GM12892 (cell line): ENCODE data around the gene ASB6.

Experiments
- DNase-seq: peaks from one replicate; pipeline ENCODE4 v3.0.0; 2011; ENCODE audit not compliant: insufficient read length
- FAIRE-seq: peaks from 2 replicates; lab custom pipeline; 2011; peaks lifted over from hg19 to GRCh38; lab: Jason Lieb, UNC
- POLR2A ChIP-seq: IDR thresholded peaks from 2 replicates; pipeline ENCODE4 v1.6.1; 2011; ENCODE audit warnings: low read depth, low read length, control low read depth
- POLR2AphosphoS5 ChIP-seq: IDR thresholded peaks from 2 replicates; pipeline ENCODE4 v1.6.1; 2011; ENCODE audit warnings: low read depth, low read length, control low read depth
- TAF1 ChIP-seq: IDR thresholded peaks from 2 replicates; pipeline ENCODE4 v1.6.1; 2011; ENCODE audit warnings: low read depth, mild to moderate bottlenecking, control low read depth, low read length, borderline replicate concordance

The ASB6 gene

GRCh38 chr9:129676975-129677374 lies 35.0 kb upstream of the ASB6 start:
- TF ChIP-seq POLR2AphosphoS5, result no peak
- no peak for TF ChIP-seq POLR2A
- no peak for TF ChIP-seq TAF1
- DNase-seq (no peak), FAIRE-seq (no peak)

GRCh38 chr9:129676287-129676686 lies 34.3 kb upstream of the ASB6 start:
- no peak for FAIRE-seq
- no peak for TF ChIP-seq POLR2A
- DNase-seq, result no peak

DNA sequence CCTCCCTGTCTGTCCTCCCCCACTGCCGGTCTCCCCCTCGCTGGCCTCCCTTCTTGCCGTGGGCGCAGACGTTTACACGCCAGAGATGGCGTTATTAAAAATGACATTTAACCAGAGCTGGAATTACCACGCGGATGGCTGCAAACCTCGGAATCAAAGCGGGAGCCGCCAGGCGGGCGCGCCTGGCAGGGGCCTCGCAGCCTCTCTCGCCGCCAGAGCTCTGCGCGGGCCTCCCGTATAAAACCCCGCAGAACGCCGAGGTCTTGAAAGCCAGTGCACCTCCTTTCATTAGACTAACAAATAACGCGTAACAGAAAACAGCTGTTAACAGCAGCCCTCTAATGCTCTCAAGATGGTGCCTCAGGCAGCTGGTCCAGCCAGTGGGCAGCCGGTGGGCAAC lies 33.7 kb upstream of the ASB6 start:
- no peak for TF ChIP-seq TAF1
- no peak for TF ChIP-seq POLR2AphosphoS5
- TF ChIP-seq POLR2A, result no peak
- FAIRE-seq (no peak), DNase-seq (no peak)

DNA sequence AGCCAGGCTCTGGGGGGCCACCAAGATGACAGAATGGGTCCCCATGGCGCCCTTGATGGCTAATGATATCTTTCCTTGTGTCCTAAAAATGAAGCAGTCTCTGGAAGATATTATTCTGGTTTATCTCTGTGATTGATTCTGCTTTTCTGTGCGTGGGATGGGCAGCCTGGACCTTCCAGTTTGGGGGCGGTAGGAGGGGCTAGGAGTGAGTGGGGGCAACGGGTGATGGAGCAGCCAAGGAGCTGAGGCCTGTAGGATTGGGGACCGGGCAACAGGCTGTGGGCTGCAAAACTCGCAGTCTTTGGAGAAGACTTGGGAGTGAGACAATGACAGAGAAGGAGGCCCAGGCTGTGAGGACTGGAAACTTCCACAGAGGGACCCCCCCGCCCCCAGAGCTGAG lies 32.3 kb upstream of the ASB6 start:
- no peak for FAIRE-seq
- DNase-seq, result no peak
- TF ChIP-seq POLR2AphosphoS5 (no peak), TAF1 (no peak), POLR2A (no peak)

GRCh38 chr9:129673602-129674001 lies 31.7 kb upstream of the ASB6 start:
- DNase-seq, result no peak
- TF ChIP-seq POLR2AphosphoS5, result no peak
- TF ChIP-seq POLR2A, result no peak
- no peak for TF ChIP-seq TAF1
- FAIRE-seq, result no peak

- DNase-seq (no peak), FAIRE-seq (no peak)
- TF ChIP-seq TAF1, result no peak
- no peak for TF ChIP-seq POLR2AphosphoS5
- TF ChIP-seq POLR2A, result no peak
Observed at GRCh38 chr9:129672702-129673101, 30.8 kb upstream of the ASB6 start.

- no peak for FAIRE-seq
- DNase-seq, result no peak
- no peak for TF ChIP-seq TAF1
Observed at GRCh38 chr9:129671519-129671918, 29.6 kb upstream of the ASB6 start.

DNA sequence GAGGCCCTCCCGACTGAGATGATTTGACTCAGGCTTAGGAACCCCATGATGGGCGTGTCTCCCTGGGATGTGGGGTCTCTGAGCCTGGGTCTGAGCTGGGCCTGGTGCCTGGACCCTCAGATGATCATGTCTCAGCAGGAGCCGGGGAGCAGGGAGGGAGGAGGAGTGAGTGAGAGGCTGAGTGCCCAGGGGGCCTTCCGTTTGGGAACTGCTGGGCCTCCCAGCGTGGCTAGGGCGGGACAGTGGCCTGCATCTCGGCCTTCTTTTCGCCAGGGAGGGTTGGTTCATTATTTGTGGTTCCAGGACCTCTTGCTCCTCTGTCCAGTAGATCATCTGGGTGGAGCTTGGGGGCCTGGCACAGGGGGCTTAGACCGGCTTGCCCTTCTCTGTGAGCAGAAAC lies 29.1 kb upstream of the ASB6 start:
- DNase-seq, result no peak
- FAIRE-seq, result no peak
- no peak for TF ChIP-seq POLR2AphosphoS5
- TF ChIP-seq TAF1, result no peak
- no peak for TF ChIP-seq POLR2A

- DNase-seq, result no peak
- FAIRE-seq, result no peak
- TF ChIP-seq POLR2AphosphoS5 (no peak), TAF1 (no peak), POLR2A (no peak)
Observed at GRCh38 chr9:129669946-129670345, 28.0 kb upstream of the ASB6 start.

- no peak for FAIRE-seq
- DNase-seq, result no peak
- TF ChIP-seq POLR2AphosphoS5 (no peak), TAF1 (no peak), POLR2A (no peak)
Observed at GRCh38 chr9:129669141-129669718, 27.3 kb upstream of the ASB6 start.

DNA sequence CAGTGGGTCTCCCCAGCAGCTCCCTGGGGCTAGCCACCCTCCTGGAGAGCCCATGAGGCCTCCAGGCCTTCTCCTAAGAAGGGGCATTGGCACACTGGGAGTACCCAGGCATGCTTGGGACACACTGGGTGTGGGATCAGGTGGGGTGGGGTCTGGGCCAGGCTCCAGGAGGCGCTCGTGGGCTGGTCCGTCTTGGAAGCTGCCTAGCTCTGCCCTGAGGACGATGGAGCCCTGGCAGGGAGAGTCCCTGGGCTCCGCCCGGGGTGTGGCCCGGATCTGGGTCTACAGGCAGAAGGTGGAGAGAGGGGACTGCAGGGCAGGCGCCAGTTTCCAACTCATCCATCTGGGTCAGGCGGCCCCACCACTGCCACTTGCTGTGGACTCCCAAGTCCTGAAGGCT lies 25.9 kb upstream of the ASB6 start:
- FAIRE-seq (no peak), DNase-seq (no peak)
- TF ChIP-seq POLR2A, result no peak
- TF ChIP-seq TAF1, result no peak
- no peak for TF ChIP-seq POLR2AphosphoS5

DNA sequence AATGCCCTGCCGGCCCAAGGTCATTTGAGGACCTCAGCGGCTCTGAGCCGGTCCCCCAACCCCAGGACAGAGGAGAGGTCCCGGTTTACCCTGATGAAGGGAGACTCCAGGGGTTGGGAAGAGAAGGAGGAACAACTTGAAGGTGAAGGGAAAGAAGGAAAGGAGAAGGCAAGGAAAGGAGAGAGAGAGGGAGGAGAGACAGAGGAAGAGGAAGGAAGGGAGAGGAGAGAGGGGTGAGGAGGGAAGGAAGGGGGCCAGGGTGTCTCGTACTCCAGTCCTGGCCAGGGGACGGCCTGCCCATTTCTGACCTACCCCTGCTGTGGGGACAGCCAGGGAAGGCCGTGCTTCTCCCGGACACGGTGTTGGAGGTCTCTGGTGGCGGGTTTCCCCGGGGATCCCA lies 25.4 kb upstream of the ASB6 start:
- TF ChIP-seq TAF1, result no peak
- no peak for TF ChIP-seq POLR2AphosphoS5
- TF ChIP-seq POLR2A, result no peak
- FAIRE-seq, result no peak

DNA sequence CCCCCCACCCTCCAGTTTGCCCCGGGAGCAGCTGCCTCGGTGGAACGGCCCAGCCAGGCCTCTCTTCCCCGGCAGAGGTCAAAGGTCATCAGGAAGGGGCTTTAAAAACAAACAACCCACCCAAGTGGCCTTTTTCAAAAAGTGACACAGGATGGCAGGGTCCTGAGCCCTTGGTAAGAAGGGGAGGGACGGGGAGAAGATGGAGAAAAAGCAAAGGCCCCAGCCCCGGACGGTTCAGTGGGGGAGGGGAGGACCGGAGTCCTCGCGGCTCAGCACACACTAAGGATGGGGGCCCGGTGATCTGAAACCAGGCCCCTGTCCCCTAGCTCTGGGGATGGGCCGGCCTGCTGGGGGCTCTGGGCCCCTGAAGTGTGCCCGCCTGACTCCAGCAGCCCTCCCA lies 24.6 kb upstream of the ASB6 start:
- DNase-seq (no peak), FAIRE-seq (no peak)
- TF ChIP-seq POLR2A, result no peak
- TF ChIP-seq TAF1, result no peak
- TF ChIP-seq POLR2AphosphoS5, result no peak

More for the DNA sequence above, 25.4 kb upstream of the ASB6 start:
- DNase-seq, result no peak
